Liver (tissue), 9 donors: ENCODE measurements around the gene PHF11. TPM values are rescaled to one million over a fixed set of nuclear protein-coding genes. Genes with fewer than 3 reads are reported as not detected.
A peak's percentile ranks its signal among the peaks of the same experiment; 100 is the strongest.

Source experiments
- DNase-seq: peaks from one replicate; pipeline ENCODE4 v3.0.0-alpha.2; 2017; ENCODE audit warnings: low spot score
- H3K27ac ChIP-seq, 2 donors: one replicate each; pipeline ENCODE4 v1.7.0; 2013; ENCODE audit warnings: inconsistent platforms in 2 of 2, low read length in 2 of 2, control low read depth in 1 of 2, low read depth in 1 of 2, mild to moderate bottlenecking in 1 of 2
- H3K27me3 ChIP-seq, 4 donors: one replicate each; pipeline versions ENCODE4 v1.6.1 to v1.7.0; 2013; ENCODE audit warnings: low read length in 3 of 4, inconsistent platforms in 1 of 4, mild to moderate bottlenecking in 1 of 4, moderate library complexity in 1 of 4; ENCODE audit not compliant: control insufficient read depth in 4 of 4, insufficient read depth in 4 of 4
- H3K36me3 ChIP-seq, 4 donors: one replicate each; pipeline versions ENCODE4 v1.6.1 to v1.7.0; 2013; ENCODE audit warnings: low read length in 3 of 4, mild to moderate bottlenecking in 3 of 4, low read depth in 1 of 4, moderate library complexity in 1 of 4; ENCODE audit not compliant: control insufficient read depth in 4 of 4, insufficient read depth in 3 of 4
- H3K4me1 ChIP-seq, 4 donors: one replicate each; pipeline versions ENCODE4 v1.6.1 to v1.7.0; 2013; ENCODE audit warnings: low read length in 3 of 4, mild to moderate bottlenecking in 3 of 4, moderate library complexity in 1 of 4; ENCODE audit not compliant: control insufficient read depth in 4 of 4, insufficient read depth in 4 of 4
- H3K4me3 ChIP-seq, 3 donors: one replicate each; pipeline versions ENCODE4 v1.6.1 to v1.7.0; 2013; ENCODE audit warnings: low read length in 3 of 3, control low read depth in 1 of 3, low read depth in 1 of 3, mild to moderate bottlenecking in 1 of 3
- H3K9ac ChIP-seq, 2 donors: one replicate each; pipeline ENCODE4 v1.7.0; 2013; ENCODE audit warnings: low read length in 2 of 2, mild to moderate bottlenecking in 2 of 2, moderate library complexity in 2 of 2, control low read depth in 1 of 2, low read depth in 1 of 2
- H3K9me3 ChIP-seq, 4 donors: one replicate each; pipeline versions ENCODE4 v1.6.1 to v1.7.0; 2013; ENCODE audit warnings: low read length in 3 of 4; ENCODE audit not compliant: control insufficient read depth in 4 of 4
- ATF3 ChIP-seq: IDR thresholded peaks from 2 replicates; pipeline ENCODE4 v1.6.1; 2016; ENCODE audit warnings: antibody characterized with exemption
- EGR1 ChIP-seq, 2 donors: IDR thresholded peaks; 2 replicates each; pipeline ENCODE4 v1.6.1; 2016 to 2018; ENCODE audit warnings: antibody characterized with exemption in 2 of 2, low read depth in 2 of 2
- FOXA1 ChIP-seq: IDR thresholded peaks from 2 replicates; pipeline ENCODE4 v1.6.1; 2016; ENCODE audit warnings: antibody characterized with exemption
- FOXA2 ChIP-seq: IDR thresholded peaks from 2 replicates; pipeline ENCODE4 v1.6.1; 2016; ENCODE audit warnings: antibody characterized with exemption
- GABPA ChIP-seq, 2 donors: IDR thresholded peaks in 1 of 2; conservative IDR thresholded peaks in 1 of 2; 2 replicates each; pipeline ENCODE4 v1.6.1; 2016; ENCODE audit warnings: antibody characterized with exemption in 2 of 2, mild to moderate bottlenecking in 1 of 2, moderate library complexity in 1 of 2
- JUND ChIP-seq, 2 donors: IDR thresholded peaks; 2 replicates each; pipeline ENCODE4 v1.6.1; 2016; ENCODE audit warnings: antibody characterized with exemption in 2 of 2
- RAD21 ChIP-seq, 2 donors: IDR thresholded peaks; 2 replicates each; pipeline ENCODE4 v1.6.1; 2016; ENCODE audit warnings: antibody characterized with exemption in 2 of 2, mild to moderate bottlenecking in 2 of 2
- SP1 ChIP-seq: IDR thresholded peaks from 2 replicates; pipeline ENCODE4 v1.6.1; 2018; ENCODE audit warnings: antibody characterized with exemption, mild to moderate bottlenecking
- TAF1 ChIP-seq: conservative IDR thresholded peaks from 2 replicates; pipeline ENCODE4 v1.6.1; 2016; ENCODE audit warnings: antibody characterized with exemption, mild to moderate bottlenecking
- YY1 ChIP-seq: IDR thresholded peaks from 2 replicates; pipeline ENCODE4 v1.6.1; 2016; ENCODE audit warnings: antibody characterized with exemption, mild to moderate bottlenecking
- WGBS: extraction: QIAGEN DNeasy Blood & Tissue Kit; methylation state at CpG from one replicate; pipeline ENCODE4 v1.1.7; 2013; 5-methylcytosine and 5-hydroxymethylcytosine counted together
- polyA plus RNA-seq, 2 donors: library from polyadenylated mRNA; stranded (reverse) in 1 of 2; unstranded in 1 of 2; fragments of 200-250 nt in 1 of 2; fragments of >200 nt in 1 of 2; fragmentation: Nextera tagmentation in 1 of 2; extraction: Ambion mirVana in 1 of 2; gene quantifications; one replicate each; pipeline versions ENCODE4 v1.2.1 to v1.2.3, GENCODE V29; 2013 to 2015
- total RNA-seq, 2 donors: library from RNA; depleted of rRNA; stranded (reverse); fragments of >200 nt; gene quantifications; one replicate each; pipeline ENCODE4 v1.2.3, GENCODE V29; 2014
- TF ChIP-seq, protein P1 (sequence below): fragments of 150-350 bp; IDR thresholded peaks from 2 replicates; pipeline ENCODE4 v1.5.1; 2017; ENCODE audit warnings: improper control_type of control experiment, low read depth, low read length; ENCODE audit not compliant: missing input control
- donor health status: healthy.
- donor health status: healthy.
- donor health status: healthy.
- donor health status: healthy.
- donor health status: healthy.

Gene PHF11
- total and polyA plus RNA-seq, 4 donors, result 8.6 to 16.1 (median 11.5) TPM

- TF ChIP-seq, protein P1, sequence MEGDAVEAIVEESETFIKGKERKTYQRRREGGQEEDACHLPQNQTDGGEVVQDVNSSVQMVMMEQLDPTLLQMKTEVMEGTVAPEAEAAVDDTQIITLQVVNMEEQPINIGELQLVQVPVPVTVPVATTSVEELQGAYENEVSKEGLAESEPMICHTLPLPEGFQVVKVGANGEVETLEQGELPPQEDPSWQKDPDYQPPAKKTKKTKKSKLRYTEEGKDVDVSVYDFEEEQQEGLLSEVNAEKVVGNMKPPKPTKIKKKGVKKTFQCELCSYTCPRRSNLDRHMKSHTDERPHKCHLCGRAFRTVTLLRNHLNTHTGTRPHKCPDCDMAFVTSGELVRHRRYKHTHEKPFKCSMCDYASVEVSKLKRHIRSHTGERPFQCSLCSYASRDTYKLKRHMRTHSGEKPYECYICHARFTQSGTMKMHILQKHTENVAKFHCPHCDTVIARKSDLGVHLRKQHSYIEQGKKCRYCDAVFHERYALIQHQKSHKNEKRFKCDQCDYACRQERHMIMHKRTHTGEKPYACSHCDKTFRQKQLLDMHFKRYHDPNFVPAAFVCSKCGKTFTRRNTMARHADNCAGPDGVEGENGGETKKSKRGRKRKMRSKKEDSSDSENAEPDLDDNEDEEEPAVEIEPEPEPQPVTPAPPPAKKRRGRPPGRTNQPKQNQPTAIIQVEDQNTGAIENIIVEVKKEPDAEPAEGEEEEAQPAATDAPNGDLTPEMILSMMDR, result no peak
- TF ChIP-seq SP1 (no peak), JUND (IDR thresholded peaks at IDR 0.05) (no peak), FOXA1 (no peak)
These were observed 20.7 kb downstream of the PHF11 start (continued) for GRCh38 chr13:49516467-49516866.

GRCh38 chr13:49517461-49517860 lies 21.7 kb downstream of the PHF11 start:
- WGBS, result 88% methylated on average over 6 of the region's 6 CpGs

DNA sequence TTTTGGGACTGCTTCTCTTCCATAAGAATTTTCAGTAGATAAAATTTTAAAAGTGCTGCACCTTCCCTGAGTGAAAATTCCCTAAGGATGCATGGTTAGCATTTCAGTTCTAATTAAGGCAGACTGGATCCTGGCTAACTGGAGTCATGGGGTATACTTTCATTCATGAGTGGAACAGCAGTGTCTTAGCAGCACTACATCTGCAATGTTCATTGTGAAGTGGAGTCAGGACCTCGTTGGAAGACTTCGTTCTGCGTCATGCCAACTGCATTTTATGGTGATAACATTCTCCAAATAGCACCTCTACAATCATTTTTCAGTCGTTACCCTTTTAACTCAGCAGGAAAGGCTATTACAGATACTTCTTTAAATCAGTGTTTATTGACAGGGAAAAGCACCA lies 25.5 kb downstream of the PHF11 start:
- DNase-seq, result no peak
- Histone ChIP-seq H3K4me3 (no peak overlapping the region), H3K9ac (no peak overlapping the region), H3K9me3 (no peaks in the 10 kb centered on the region), H3K27me3 (no peaks in the 10 kb centered on the region), H3K36me3 (peaks cover 2 to 25% (median 12%) of the 10 kb centered on the region in 4 donors), H3K4me1 (no peaks in the 10 kb centered on the region), H3K27ac (no peak overlapping the region)
- 85% methylated on average over 4 of the region's 4 CpGs for WGBS
- TF ChIP-seq RAD21 (IDR thresholded peaks at IDR 0.05), result no peak

More at GRCh38 chr13:49517461-49517860, 21.7 kb downstream of the PHF11 start:
- H3K4me1 ChIP-seq, result peaks cover 0 to 2% (median 0%) of the 10 kb centered on the region in 4 donors
- no peaks in the 10 kb centered on the region for H3K9me3 ChIP-seq
- no peak for DNase-seq
- H3K4me3 ChIP-seq, result no peak overlapping the region
- no peak overlapping the region for H3K27ac ChIP-seq
- H3K27me3 ChIP-seq, result no peaks in the 10 kb centered on the region
- peaks cover 5 to 32% (median 19%) of the 10 kb centered on the region in 4 donors for H3K36me3 ChIP-seq
- peak; percentile 53 to 61 for TF ChIP-seq RAD21 (IDR thresholded peaks at IDR 0.05)
- no peak for TF ChIP-seq ATF3
- no peak for TF ChIP-seq GABPA (IDR thresholded peaks at IDR 0.05 in 1 of 2, conservative IDR thresholded peaks at IDR 0.05 in 1 of 2)
- TF ChIP-seq, protein P1, result peak; percentile 20
- no peak overlapping the region for H3K9ac ChIP-seq

GRCh38 chr13:49524740-49525501 lies 29.2 kb downstream of the PHF11 start:
- no peak for DNase-seq
- no peaks in the 10 kb centered on the region for H3K4me1 ChIP-seq
- H3K9ac ChIP-seq, result no peak overlapping the region
- H3K27ac ChIP-seq, result no peak overlapping the region
- 96% methylated on average over 5 of the region's 5 CpGs for WGBS
- no peak for TF ChIP-seq EGR1 (IDR thresholded peaks at IDR 0.05; ENCODE audit: low read depth in 2 of 2)
- TF ChIP-seq TAF1, result no peak
- TF ChIP-seq FOXA2, result no peak
- no peak for TF ChIP-seq YY1
- TF ChIP-seq ATF3, result no peak
- no peak overlapping the region for H3K4me3 ChIP-seq
- no peaks in the 10 kb centered on the region for H3K27me3 ChIP-seq
- peaks cover 3 to 23% (median 16%) of the 10 kb centered on the region in 4 donors for H3K36me3 ChIP-seq
- H3K9me3 ChIP-seq, result no peaks in the 10 kb centered on the region
